Measurements from ENCODE around the gene EYA2. TPM values are rescaled to one million over a fixed set of nuclear protein-coding genes. Genes with fewer than 3 reads are reported as not detected.

EYA2 gene
- total RNA-seq, 1 experiment from 2014 or later, result 0.74 TPM

- Histone ChIP-seq H3K4me1 (ENCODE audit: insufficient read depth, low read length) (no peaks in the 10 kb centered on the region), H4K5ac (ENCODE audit: insufficient read length, low read depth, low read length) (no peak overlapping the region), H3K18ac (ENCODE audit: insufficient read length, low read depth, low read length) (no peak overlapping the region), H3K27ac (ENCODE audit: insufficient read length, low read depth, low read length) (no peak overlapping the region), H3T11ph (ENCODE audit: low read length) (no peak overlapping the region), H2AFZ (ENCODE audit: low read length) (no peak overlapping the region), H3K79me1 (ENCODE audit: insufficient read depth, low read depth, low read length, poor library complexity, severe bottlenecking) (no peaks in the 10 kb centered on the region), H2BK12ac (ENCODE audit: insufficient read length, low read depth, low read length) (no peak overlapping the region), H3K9ac (ENCODE audit: extremely low read depth, insufficient read length, low read length) (no peak overlapping the region), H3K14ac (ENCODE audit: insufficient read depth, low read length) (no peak overlapping the region), H2BK120ac (ENCODE audit: low read depth, low read length, poor library complexity, severe bottlenecking) (no peak overlapping the region), H3K27me3 (ENCODE audit: insufficient read depth, low read length) (no peaks in the 10 kb centered on the region), H3K23ac (ENCODE audit: insufficient read length, low read depth, low read length) (no peak overlapping the region), H3K9me3 (ENCODE audit: control insufficient read depth, low read depth, low read length) (no peaks in the 10 kb centered on the region), H4K20me1 (ENCODE audit: control insufficient read depth, insufficient read depth, insufficient read length) (no peaks in the 10 kb centered on the region), H2BK15ac (ENCODE audit: low read depth, low read length) (no peak overlapping the region), H3K4ac (ENCODE audit: low read depth, low read length) (no peak overlapping the region), H2AK5ac (ENCODE audit: insufficient read length, low read length) (no peak overlapping the region), H3K23me2 (ENCODE audit: insufficient read length, low read depth, low read length, poor library complexity, severe bottlenecking) (peaks cover 3% of the 10 kb centered on the region), H2BK5ac (ENCODE audit: insufficient read length, low read length) (no peak overlapping the region), H2BK20ac (ENCODE audit: low read depth, low read length, poor library complexity, severe bottlenecking) (no peak overlapping the region), H4K8ac (replicated peaks; ENCODE audit: insufficient read length, low read depth, low read length) (no peak overlapping the region), H3K56ac (ENCODE audit: insufficient read length, low read depth, low read length) (no peak overlapping the region), H3K4me2 (ENCODE audit: insufficient read depth, insufficient read length, low read length) (no peak overlapping the region), H4K91ac (ENCODE audit: insufficient read length, low read depth, low read length) (no peak overlapping the region), H3K79me2 (ENCODE audit: insufficient read depth, low read length) (no peaks in the 10 kb centered on the region)
- Mint-ChIP-seq H3K9me3 (no peaks in the 10 kb centered on the region), H3K27ac (no peak overlapping the region), H3K4me1 (peaks cover 2 to 11% of the 10 kb centered on the region in 2 experiments; a peak in 2 of 4 replicates), H3K4me3 (no peak overlapping the region), H3K27me3 (ENCODE audit: low read depth) (peaks cover 5% of the 10 kb centered on the region; the same call in 1 of the 2 replicates), H3K36me3 (ENCODE audit: insufficient read depth in 1 of 3, low read depth in 3 of 3) (no peaks in the 10 kb centered on the region)
- no CpG with 5 or more reads among the region's 11 CpGs for WGBS (ENCODE audit: extremely low coverage, insufficient read length, low lambda C conversion rate)
- no peak for DNase-seq
- no peak for TF ChIP-seq CTCF (conservative IDR thresholded peaks at IDR 0.05)
Measured at GRCh38 chr20:47189060-47189459, 294.4 kb downstream of the EYA2 start.
